Lung (tissue), 12 donors: ENCODE measurements around the gene CAMKMT. TPM values are rescaled to one million over a fixed set of nuclear protein-coding genes. Genes with fewer than 3 reads are reported as not detected.

Experiments used
- ATAC-seq: fragments of 200-7000 bp; cut with Tn5 transposase; one replicate; pipeline ENCODE4 v1.9.1; 2020; ENCODE audit warnings: moderate number of reproducible peaks; ENCODE audit not compliant: insufficient read depth, low FRiP score
- DNase-seq, 3 donors: peaks; one replicate each; pipeline ENCODE4 v3.0.0-alpha.2; 2013 to 2017
- H3K27ac ChIP-seq, 2 donors: one replicate each; pipeline ENCODE4 v1.5.1; 2013; ENCODE audit warnings: mild to moderate bottlenecking in 2 of 2, moderate library complexity in 2 of 2, control low read depth in 1 of 2, inconsistent platforms in 1 of 2, low read depth in 1 of 2, low read length in 1 of 2
- H3K27me3 ChIP-seq, 3 donors: one replicate each; pipeline ENCODE4 v1.5.1; 2013; ENCODE audit warnings: low read length in 2 of 3; ENCODE audit not compliant: control insufficient read depth in 3 of 3, insufficient read depth in 3 of 3
- H3K36me3 ChIP-seq, 4 donors: one replicate each; pipeline ENCODE4 v1.5.1; 2013; ENCODE audit warnings: low read length in 4 of 4, mild to moderate bottlenecking in 1 of 4, moderate library complexity in 1 of 4; ENCODE audit not compliant: control insufficient read depth in 4 of 4, insufficient read depth in 4 of 4
- H3K4me1 ChIP-seq, 5 donors: one replicate each; pipeline ENCODE4 v1.5.1; 2013; ENCODE audit warnings: low read length in 5 of 5, mild to moderate bottlenecking in 2 of 5, moderate library complexity in 1 of 5; ENCODE audit not compliant: control insufficient read depth in 5 of 5, insufficient read depth in 5 of 5
- H3K4me3 ChIP-seq: one replicate; pipeline ENCODE4 v1.5.1; 2013; ENCODE audit warnings: mild to moderate bottlenecking, control low read depth, moderate library complexity
- H3K9ac ChIP-seq, 2 donors: one replicate each; pipeline ENCODE4 v1.5.1; 2013; ENCODE audit warnings: low read length in 2 of 2, control low read depth in 1 of 2; ENCODE audit not compliant: insufficient read depth in 1 of 2
- H3K9me3 ChIP-seq, 4 donors: one replicate each; pipeline ENCODE4 v1.5.1; 2013; ENCODE audit warnings: low read length in 3 of 4, mild to moderate bottlenecking in 1 of 4, moderate library complexity in 1 of 4; ENCODE audit not compliant: control insufficient read depth in 4 of 4, insufficient read depth in 3 of 4
- CTCF ChIP-seq: IDR thresholded peaks from 2 replicates; pipeline ENCODE4 v1.5.1; 2012; ENCODE audit warnings: mild to moderate bottlenecking; ENCODE audit errors: control extremely low read depth, extremely low read depth
- WGBS, 2 donors: extraction: QIAGEN DNeasy Blood & Tissue Kit; methylation state at CpG; one replicate each; pipeline ENCODE4 v1.1.7; 2013; 5-methylcytosine and 5-hydroxymethylcytosine counted together
- polyA plus RNA-seq, 2 donors: library from polyadenylated mRNA; stranded (reverse); fragments of 200-250 nt; gene quantifications; one replicate each; pipeline ENCODE4 v1.2.1, GENCODE V29; 2013
- total RNA-seq, 2 donors: library from RNA; depleted of rRNA in 1 of 2; stranded (reverse); fragments of >200 nt in 1 of 2; gene quantifications; one replicate each; pipeline ENCODE4 v1.2.1, GENCODE V29; 2014 to 2021
- donor health status: control.
- donor health status: control.
- donor health status: Bipolar disorder and iron deficiency.
- donor health status: healthy.
- donor health status: DM: yes; HTN: yes; CAD: no.

Gene CAMKMT
- total and polyA plus RNA-seq, 4 donors = 3.6 to 19.7 (median 8.4) TPM

- Histone ChIP-seq H3K4me1 (no peaks in the 10 kb centered on the region), H3K27ac (no peak overlapping the region)
- TF ChIP-seq CTCF = no peak
These were observed 81.8 kb downstream of the CAMKMT start for GRCh38 chr2:44443517-44443916.

GRCh38 chr2:44444881-44445280 is 83.1 kb downstream of the CAMKMT start:
- Histone ChIP-seq H3K4me1 (no peaks in the 10 kb centered on the region), H3K27ac (no peak overlapping the region), H3K4me3 (no peak overlapping the region), H3K27me3 (no peaks in the 10 kb centered on the region), H3K9me3 (peaks cover 0 to 1% (median 0%) of the 10 kb centered on the region in 4 donors), H3K36me3 (peaks cover 0 to 2% (median under 1%) of the 10 kb centered on the region in 4 donors), H3K9ac (no peak overlapping the region)
- DNase-seq (no peak), ATAC-seq (no peak)
- TF ChIP-seq CTCF = no peak
- 97 to 100% methylated on average over 2 of the region's 2 CpGs for WGBS, 2 donors

More at GRCh38 chr2:44443517-44443916, 81.8 kb downstream of the CAMKMT start:
- Histone ChIP-seq H3K36me3 (peaks cover 0 to 2% (median under 1%) of the 10 kb centered on the region in 4 donors), H3K4me3 (no peak overlapping the region), H3K9ac (no peak overlapping the region), H3K9me3 (peaks cover 0 to 1% (median 0%) of the 10 kb centered on the region in 4 donors), H3K27me3 (no peaks in the 10 kb centered on the region)
- DNase-seq (no peak), ATAC-seq (no peak)
- 98 to 100% methylated on average over 2 of the region's 2 CpGs for WGBS, 2 donors

- H3K36me3 ChIP-seq = peaks cover 0 to 2% (median under 1%) of the 10 kb centered on the region in 4 donors
- ATAC-seq = no peak
- no peaks in the 10 kb centered on the region for H3K4me1 ChIP-seq
- H3K9ac ChIP-seq = no peak overlapping the region
- WGBS, 2 donors = 80 to 89% methylated on average over 6 of the region's 6 CpGs
- H3K9me3 ChIP-seq = peaks cover 0 to 1% (median 0%) of the 10 kb centered on the region in 4 donors
- no peak overlapping the region for H3K27ac ChIP-seq
- no peak for TF ChIP-seq CTCF
- no peak for DNase-seq
- H3K27me3 ChIP-seq = no peaks in the 10 kb centered on the region
- no peak overlapping the region for H3K4me3 ChIP-seq
These were observed 87.2 kb downstream of the CAMKMT start for GRCh38 chr2:44448860-44449527.
